PC-3 (cell line): ENCODE data around the gene AP1B1.

Source experiments
- CTCF ChIP-seq: fragments of 300-600 bp; sonication (generic); conservative IDR thresholded peaks from 2 replicates; pipeline ENCODE4 v1.5.1; 2017; ENCODE audit warnings: antibody characterized with exemption, low read depth, mild to moderate bottlenecking, low read length
- EZH2 ChIP-seq: fragments of 300-600 bp; sonication (generic); IDR thresholded peaks from one replicate; pipeline ENCODE4 v1.6.1; 2017; ENCODE audit warnings: antibody characterized with exemption, mild to moderate bottlenecking, low read length; ENCODE audit not compliant: unreplicated experiment
- EZH2phosphoT487 ChIP-seq: fragments of 300-600 bp; sonication (generic); IDR thresholded peaks from 2 replicates; pipeline ENCODE4 v1.6.1; 2018; ENCODE audit warnings: mild to moderate bottlenecking, antibody characterized with exemption, low read length, borderline replicate concordance

- TF ChIP-seq EZH2, result no peak
- no peak for TF ChIP-seq CTCF
- no peak for TF ChIP-seq EZH2phosphoT487
Measured at GRCh38 chr22:29330291-29330690, 58.1 kb downstream of the AP1B1 start.
